22Rv1 (cell line): ENCODE results near the gene PTPRJ.

ENCODE experiments used
- H3K27ac ChIP-seq: fragments of 450-650 bp; 2 replicates; pipeline ENCODE4 v1.5.1; 2017
- CTCF ChIP-seq: fragments of 450-650 bp; IDR thresholded peaks from 2 replicates; pipeline ENCODE4 v1.5.1; 2017; ENCODE audit warnings: mild to moderate bottlenecking
- ZFX ChIP-seq: fragments of 450-650 bp; IDR thresholded peaks from 2 replicates; pipeline ENCODE4 v1.6.1; 2017; ENCODE audit warnings: antibody characterized with exemption, borderline replicate concordance

The PTPRJ gene

GRCh38 chr11:47973173-47973572 lies 7.2 kb upstream of the PTPRJ start:
- no peak overlapping the region for H3K27ac ChIP-seq
- TF ChIP-seq ZFX, result no peak
- no peak for TF ChIP-seq CTCF

- TF ChIP-seq CTCF (no peak), ZFX (no peak)
- H3K27ac ChIP-seq, result no peak overlapping the region
These were observed 3.4 kb upstream of the PTPRJ start for GRCh38 chr11:47976931-47977330.

DNA sequence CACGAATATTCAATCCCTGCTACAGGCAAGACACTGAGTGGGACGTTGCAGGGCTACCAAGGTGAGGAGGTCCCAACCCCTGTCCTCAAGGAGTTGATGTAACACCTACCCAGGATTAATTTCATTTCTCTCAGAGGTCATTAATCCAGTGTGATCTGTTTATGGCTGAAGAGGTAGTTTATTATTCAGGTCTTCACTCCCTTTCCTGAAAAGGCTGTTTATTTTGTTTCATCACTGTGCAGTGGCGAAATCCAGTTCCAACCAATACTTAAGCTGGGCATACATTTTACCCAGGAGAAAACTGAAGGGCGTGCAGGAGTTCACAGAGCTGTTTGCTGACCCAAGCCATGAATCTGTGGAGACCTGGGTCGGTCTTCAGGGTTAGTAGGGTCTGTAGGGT lies 2.7 kb upstream of the PTPRJ start:
- H3K27ac ChIP-seq, result no peak overlapping the region
- no peak for TF ChIP-seq ZFX
- TF ChIP-seq CTCF, result no peak

- no peak overlapping the region for H3K27ac ChIP-seq
- no peak for TF ChIP-seq CTCF
- no peak for TF ChIP-seq ZFX
These were observed 826 bp upstream of the PTPRJ start for GRCh38 chr11:47979378-47980087.

DNA sequence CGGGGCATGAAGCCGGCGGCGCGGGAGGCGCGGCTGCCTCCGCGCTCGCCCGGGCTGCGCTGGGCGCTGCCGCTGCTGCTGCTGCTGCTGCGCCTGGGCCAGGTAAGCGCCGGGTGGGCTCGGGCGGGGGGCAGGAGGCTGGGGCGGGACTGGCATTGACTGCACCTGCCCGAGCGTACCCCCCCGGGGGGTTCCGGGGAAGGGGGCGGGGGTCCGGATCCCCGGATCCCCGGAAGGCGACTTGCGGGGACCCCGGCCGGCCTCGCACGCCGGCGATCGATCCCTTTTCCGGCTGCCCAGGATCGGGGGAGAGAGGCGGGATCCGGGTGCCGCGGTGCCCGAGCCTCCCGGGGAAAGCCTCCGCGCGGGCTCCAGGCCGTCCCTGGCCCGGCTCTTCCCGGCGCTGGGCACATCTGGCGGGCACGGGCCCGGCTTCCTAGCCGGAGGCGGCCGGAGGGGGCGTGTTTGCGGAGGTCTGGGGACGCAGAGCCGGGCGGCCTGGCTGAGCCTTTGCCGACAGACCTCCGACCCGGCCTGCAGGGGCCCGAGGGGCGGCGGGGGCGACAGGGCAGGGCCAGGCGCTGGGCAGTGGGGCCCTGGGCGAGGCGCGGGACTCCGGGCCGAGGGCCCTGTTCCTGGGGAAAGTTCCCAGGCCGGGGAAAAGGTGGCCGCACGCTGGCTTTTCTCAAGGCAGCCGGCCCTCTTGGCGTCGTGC lies 705 bp downstream of the PTPRJ start:
- TF ChIP-seq ZFX (no peak), CTCF (peak; percentile 32)
- peak overlapping the region; percentile 59 for H3K27ac ChIP-seq

DNA sequence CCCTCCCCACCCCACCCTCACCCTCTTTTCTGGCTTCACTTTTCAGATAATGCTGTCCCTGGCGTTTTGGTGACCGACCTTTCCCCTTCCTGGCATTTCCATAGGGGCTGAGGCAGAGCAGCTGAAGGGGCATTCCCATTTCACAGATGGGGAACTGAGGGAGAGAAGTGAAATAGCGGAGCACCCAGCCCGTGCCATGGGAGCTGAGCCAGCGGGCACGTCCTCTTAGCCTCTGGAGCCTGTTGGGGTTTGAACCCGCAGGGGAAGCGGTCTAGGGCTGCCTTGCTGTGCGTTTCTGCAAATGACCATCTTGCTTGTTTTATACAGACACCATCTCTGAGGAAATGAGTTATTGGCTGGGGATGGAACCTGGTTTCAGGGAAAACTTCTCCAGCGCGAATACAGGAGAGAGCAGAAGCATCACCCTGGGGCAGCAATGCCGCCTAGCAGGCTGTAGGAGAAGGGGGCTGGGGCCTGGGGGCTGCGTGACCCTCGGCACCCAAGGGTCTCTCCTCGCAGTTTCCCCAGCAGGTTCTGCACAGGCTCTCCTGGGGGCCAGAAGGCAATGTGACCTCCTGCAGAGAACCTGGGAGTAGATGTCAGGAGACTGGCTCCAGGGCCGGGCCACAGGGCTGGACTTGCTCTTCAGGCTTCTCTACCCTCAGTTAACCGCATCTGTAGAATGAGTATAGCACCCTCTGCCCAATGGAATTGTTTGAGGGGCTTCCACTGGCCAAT lies 1.5 kb downstream of the PTPRJ start:
- peak overlapping the region; percentile 59; the same call in 1 of the 2 replicates for H3K27ac ChIP-seq

More for the DNA sequence above, 1.5 kb downstream of the PTPRJ start:
- TF ChIP-seq CTCF (no peak), ZFX (no peak)
